Suprapubic skin (tissue), 4 donors: Measurements from ENCODE around the gene SYT2.
"Not testable (repeated sequence)": the region's sequence is repeated elsewhere in the genome, so short reads cannot be mapped to it uniquely, and the experiment has no call there.

ENCODE experiments used
- CTCF ChIP-seq, 2 donors: fragments of 200-600 bp in 1 of 2; fragments of 450-650 bp in 1 of 2; sonication (generic) in 1 of 2; IDR thresholded peaks; one replicate each; pipeline ENCODE4 v1.5.1; 2016 to 2019; ENCODE audit warnings: antibody characterized with exemption in 2 of 2, mild to moderate bottlenecking in 1 of 2, moderate library complexity in 1 of 2
- POLR2A ChIP-seq, 2 donors: fragments of 450-650 bp; IDR thresholded peaks; one replicate each; pipeline ENCODE4 v1.6.1; 2017; ENCODE audit warnings: antibody characterized with exemption in 2 of 2, mild to moderate bottlenecking in 2 of 2, moderate library complexity in 2 of 2
- POLR2AphosphoS5 ChIP-seq, 3 donors: sonication (generic); formaldehyde crosslinking; IDR thresholded peaks; one replicate each; pipeline ENCODE4 v1.6.1; 2017; ENCODE audit warnings: antibody characterized with exemption in 3 of 3

GRCh38 chr1:202553078-202553477 lies 157.2 kb downstream of the SYT2 start:
- not testable (repeated sequence) for TF ChIP-seq CTCF, POLR2A, POLR2AphosphoS5 (IDR thresholded peaks at IDR 0.05)
